ENCODE measurements around the gene SLC16A12.
"Not testable (repeated sequence)": the region's sequence is repeated elsewhere in the genome, so short reads cannot be mapped to it uniquely, and the experiment has no call there.

SLC16A12 gene

GRCh38 chr10:89563861-89564478 lies 28.6 kb upstream of the SLC16A12 start:
- FAIRE-seq = no peak
- no peak for DNase-seq (ENCODE audit: insufficient read length)
- TF ChIP-seq TAF1 (IDR thresholded peaks at IDR 0.05; ENCODE audit: borderline replicate concordance, low read depth, low read length) (no peak), POLR2A (IDR thresholded peaks at IDR 0.05; ENCODE audit: low read depth, low read length) (no peak), POLR2AphosphoS5 (IDR thresholded peaks at IDR 0.05; ENCODE audit: low read depth, low read length) (no peak)

GRCh38 chr10:89563311-89563710 lies 27.9 kb upstream of the SLC16A12 start:
- FAIRE-seq (no peak), DNase-seq (ENCODE audit: insufficient read length) (no peak)
- TF ChIP-seq POLR2AphosphoS5 (IDR thresholded peaks at IDR 0.05; ENCODE audit: low read depth, low read length) = no peak
- no peak for TF ChIP-seq TAF1 (IDR thresholded peaks at IDR 0.05; ENCODE audit: borderline replicate concordance, low read depth, low read length)
- TF ChIP-seq POLR2A (IDR thresholded peaks at IDR 0.05; ENCODE audit: low read depth, low read length) = no peak

GRCh38 chr10:89556600-89556999 lies 21.2 kb upstream of the SLC16A12 start:
- TF ChIP-seq POLR2A (IDR thresholded peaks at IDR 0.05; ENCODE audit: low read depth, low read length) = no peak
- no peak for TF ChIP-seq TAF1 (IDR thresholded peaks at IDR 0.05; ENCODE audit: borderline replicate concordance, low read depth, low read length)
- TF ChIP-seq POLR2AphosphoS5 (IDR thresholded peaks at IDR 0.05; ENCODE audit: low read depth, low read length) = no peak
- DNase-seq (ENCODE audit: insufficient read length) = no peak
- no peak for FAIRE-seq

GRCh38 chr10:89555688-89556445 lies 20.5 kb upstream of the SLC16A12 start:
- TF ChIP-seq POLR2AphosphoS5 (IDR thresholded peaks at IDR 0.05; ENCODE audit: low read depth, low read length) = no peak
- TF ChIP-seq POLR2A (IDR thresholded peaks at IDR 0.05; ENCODE audit: low read depth, low read length) = no peak
- TF ChIP-seq TAF1 (IDR thresholded peaks at IDR 0.05; ENCODE audit: borderline replicate concordance, low read depth, low read length) = no peak
- DNase-seq (ENCODE audit: insufficient read length) (no peak), FAIRE-seq (no peak)

GRCh38 chr10:89554433-89554832 lies 19.0 kb upstream of the SLC16A12 start:
- FAIRE-seq (no peak), DNase-seq (ENCODE audit: insufficient read length) (no peak)
- TF ChIP-seq TAF1 (IDR thresholded peaks at IDR 0.05; ENCODE audit: borderline replicate concordance, low read depth, low read length) = no peak
- TF ChIP-seq POLR2A (IDR thresholded peaks at IDR 0.05; ENCODE audit: low read depth, low read length) = no peak
- TF ChIP-seq POLR2AphosphoS5 (IDR thresholded peaks at IDR 0.05; ENCODE audit: low read depth, low read length) = no peak

GRCh38 chr10:89553064-89553734 lies 17.8 kb upstream of the SLC16A12 start:
- no peak for DNase-seq (ENCODE audit: insufficient read length)
- no peak for FAIRE-seq
- no peak for TF ChIP-seq POLR2A (IDR thresholded peaks at IDR 0.05; ENCODE audit: low read depth, low read length)
- TF ChIP-seq TAF1 (IDR thresholded peaks at IDR 0.05; ENCODE audit: borderline replicate concordance, low read depth, low read length) = no peak
- TF ChIP-seq POLR2AphosphoS5 (IDR thresholded peaks at IDR 0.05; ENCODE audit: low read depth, low read length) = no peak

- no peak for FAIRE-seq
- no peak for DNase-seq (ENCODE audit: insufficient read length)
Observed at GRCh38 chr10:89552213-89552612, 16.8 kb upstream of the SLC16A12 start.

GRCh38 chr10:89550509-89550908 lies 15.1 kb upstream of the SLC16A12 start:
- TF ChIP-seq TAF1 (IDR thresholded peaks at IDR 0.05; ENCODE audit: borderline replicate concordance, low read depth, low read length) (no peak), POLR2A (IDR thresholded peaks at IDR 0.05; ENCODE audit: low read depth, low read length) (no peak), POLR2AphosphoS5 (IDR thresholded peaks at IDR 0.05; ENCODE audit: low read depth, low read length) (no peak)
- FAIRE-seq (no peak), DNase-seq (ENCODE audit: insufficient read length) (no peak)

More at GRCh38 chr10:89552213-89552612, 16.8 kb upstream of the SLC16A12 start:
- no peak for TF ChIP-seq TAF1 (IDR thresholded peaks at IDR 0.05; ENCODE audit: borderline replicate concordance, low read depth, low read length)

- FAIRE-seq (no peak), DNase-seq (ENCODE audit: insufficient read length) (no peak)
- no peak for TF ChIP-seq TAF1 (IDR thresholded peaks at IDR 0.05; ENCODE audit: borderline replicate concordance, low read depth, low read length)
Observed at GRCh38 chr10:89549510-89549909, 14.1 kb upstream of the SLC16A12 start.

GRCh38 chr10:89548673-89549072 lies 13.3 kb upstream of the SLC16A12 start:
- no peak for DNase-seq (ENCODE audit: insufficient read length)
- TF ChIP-seq TAF1 (IDR thresholded peaks at IDR 0.05; ENCODE audit: borderline replicate concordance, low read depth, low read length) (no peak), POLR2AphosphoS5 (IDR thresholded peaks at IDR 0.05; ENCODE audit: low read depth, low read length) (no peak), POLR2A (IDR thresholded peaks at IDR 0.05; ENCODE audit: low read depth, low read length) (no peak)
- no peak for FAIRE-seq

GRCh38 chr10:89547853-89548513 lies 12.6 kb upstream of the SLC16A12 start:
- TF ChIP-seq POLR2A (IDR thresholded peaks at IDR 0.05; ENCODE audit: low read depth, low read length) (no peak), TAF1 (IDR thresholded peaks at IDR 0.05; ENCODE audit: borderline replicate concordance, low read depth, low read length) (no peak), POLR2AphosphoS5 (IDR thresholded peaks at IDR 0.05; ENCODE audit: low read depth, low read length) (no peak)
- DNase-seq (ENCODE audit: insufficient read length) (no peak), FAIRE-seq (no peak)

- not testable (repeated sequence) for FAIRE-seq; DNase-seq (ENCODE audit: insufficient read length)
Observed at GRCh38 chr10:89546651-89547050, 11.3 kb upstream of the SLC16A12 start.
